ENCODE data around the gene AKAP10.

AKAP10 gene

DNA sequence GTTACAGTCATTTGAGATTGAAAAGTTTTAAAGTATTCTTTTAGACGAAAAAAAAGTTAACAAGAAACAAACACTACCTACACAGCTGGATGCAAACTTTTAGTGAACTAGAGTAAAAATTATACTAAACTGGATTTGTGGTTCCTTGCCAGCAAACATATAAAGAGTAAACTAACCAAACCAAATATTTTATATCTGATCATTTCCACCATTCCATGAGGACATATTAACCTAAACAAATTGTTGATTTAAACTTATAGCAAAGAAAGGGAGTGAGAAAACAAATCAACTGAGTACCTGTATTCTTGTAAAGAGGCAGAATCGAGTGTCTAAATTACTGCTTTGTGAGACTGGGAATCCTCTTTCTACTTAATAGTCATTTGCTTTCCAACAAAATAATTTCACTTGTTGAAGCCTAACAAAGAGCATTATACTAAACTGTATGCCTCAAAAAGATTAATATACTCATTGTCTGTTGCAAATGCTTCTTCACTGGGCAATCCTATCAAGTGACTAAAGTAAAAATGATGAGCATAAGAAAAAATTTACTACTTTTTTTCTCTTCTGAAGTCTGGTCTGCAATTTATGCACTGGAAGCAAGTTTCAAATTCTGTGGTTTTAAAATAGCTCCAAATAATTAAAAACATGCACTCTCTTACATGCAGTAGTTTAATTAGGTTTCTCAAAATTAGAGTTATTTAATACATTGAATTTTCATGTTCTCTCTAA lies 37.5 kb downstream of the AKAP10 start:
- TF ChIP-seq, protein P1, sequence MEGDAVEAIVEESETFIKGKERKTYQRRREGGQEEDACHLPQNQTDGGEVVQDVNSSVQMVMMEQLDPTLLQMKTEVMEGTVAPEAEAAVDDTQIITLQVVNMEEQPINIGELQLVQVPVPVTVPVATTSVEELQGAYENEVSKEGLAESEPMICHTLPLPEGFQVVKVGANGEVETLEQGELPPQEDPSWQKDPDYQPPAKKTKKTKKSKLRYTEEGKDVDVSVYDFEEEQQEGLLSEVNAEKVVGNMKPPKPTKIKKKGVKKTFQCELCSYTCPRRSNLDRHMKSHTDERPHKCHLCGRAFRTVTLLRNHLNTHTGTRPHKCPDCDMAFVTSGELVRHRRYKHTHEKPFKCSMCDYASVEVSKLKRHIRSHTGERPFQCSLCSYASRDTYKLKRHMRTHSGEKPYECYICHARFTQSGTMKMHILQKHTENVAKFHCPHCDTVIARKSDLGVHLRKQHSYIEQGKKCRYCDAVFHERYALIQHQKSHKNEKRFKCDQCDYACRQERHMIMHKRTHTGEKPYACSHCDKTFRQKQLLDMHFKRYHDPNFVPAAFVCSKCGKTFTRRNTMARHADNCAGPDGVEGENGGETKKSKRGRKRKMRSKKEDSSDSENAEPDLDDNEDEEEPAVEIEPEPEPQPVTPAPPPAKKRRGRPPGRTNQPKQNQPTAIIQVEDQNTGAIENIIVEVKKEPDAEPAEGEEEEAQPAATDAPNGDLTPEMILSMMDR (IDR thresholded peaks at IDR 0.05; ENCODE audit: borderline replicate concordance, insufficient read depth, low read depth, low read length), result no peak

DNA sequence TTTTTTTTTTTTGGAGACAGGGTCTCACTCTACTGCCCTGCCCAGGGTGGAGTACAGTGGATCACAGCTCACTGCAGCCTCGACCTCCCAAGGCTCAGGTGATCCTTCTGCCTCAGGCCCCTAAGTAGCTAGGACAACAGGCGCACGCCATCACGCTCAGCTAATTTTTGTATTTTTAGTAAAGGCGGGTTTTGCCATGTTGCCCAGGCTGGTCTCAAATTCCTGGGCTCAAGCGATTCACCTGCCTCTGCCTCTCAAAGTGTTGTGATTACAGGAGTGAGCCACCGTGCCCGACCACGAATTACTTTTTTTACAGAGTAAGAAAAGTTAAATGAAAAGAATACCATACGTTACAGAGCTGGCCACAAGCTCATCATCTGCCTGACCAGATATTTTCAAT lies 38.9 kb downstream of the AKAP10 start:
- TF ChIP-seq, protein P1 (IDR thresholded peaks at IDR 0.05; ENCODE audit: borderline replicate concordance, insufficient read depth, low read depth, low read length), result no peak

More for the DNA sequence above, 37.5 kb downstream of the AKAP10 start:
- no peak overlapping the region for H3K4me3 ChIP-seq (ENCODE audit: low read depth, low read length)

DNA sequence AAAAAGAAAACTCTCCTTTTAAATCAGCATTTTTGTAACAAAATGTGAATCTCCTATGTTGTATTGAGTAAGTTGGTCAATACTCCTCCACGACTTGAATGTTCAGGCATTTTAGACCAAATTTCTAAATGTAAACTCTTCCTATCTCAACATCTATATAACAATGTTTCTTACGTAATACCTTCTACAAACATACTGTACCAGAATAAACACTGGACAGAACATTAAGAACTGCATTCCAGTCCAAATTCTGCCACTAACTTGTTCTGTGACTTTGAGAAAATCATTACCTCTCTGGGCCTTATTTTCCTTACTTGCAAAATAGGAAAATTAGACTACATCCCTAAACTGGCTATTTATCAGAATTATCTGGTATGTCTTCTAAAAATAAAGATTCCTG lies 40.1 kb downstream of the AKAP10 start:
- TF ChIP-seq, protein P1 (IDR thresholded peaks at IDR 0.05; ENCODE audit: borderline replicate concordance, insufficient read depth, low read depth, low read length), result no peak
- H3K4me3 ChIP-seq (ENCODE audit: low read depth, low read length), result no peak overlapping the region

More for the DNA sequence above, 38.9 kb downstream of the AKAP10 start:
- no peak overlapping the region for H3K4me3 ChIP-seq (ENCODE audit: low read depth, low read length)

DNA sequence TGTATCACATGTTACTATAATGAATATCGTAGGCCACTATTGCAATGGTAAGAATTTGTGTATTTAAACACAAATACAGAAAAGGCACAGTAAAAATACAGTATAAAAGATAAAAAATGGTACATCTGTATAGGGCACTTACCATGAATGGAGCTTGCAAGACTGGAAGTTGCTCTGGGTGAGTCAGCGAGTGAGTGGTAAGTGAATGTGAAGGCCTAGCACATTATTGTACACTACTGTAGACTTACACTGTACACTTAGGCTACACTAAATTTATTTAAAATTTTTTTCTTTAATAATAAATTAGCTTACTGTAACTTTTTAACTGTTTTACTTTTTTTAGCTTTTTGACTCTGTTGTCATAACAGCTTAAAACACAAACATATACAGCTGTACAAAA lies 42.5 kb downstream of the AKAP10 start:
- TF ChIP-seq, protein P1 (IDR thresholded peaks at IDR 0.05; ENCODE audit: borderline replicate concordance, insufficient read depth, low read depth, low read length), result no peak
- H3K4me3 ChIP-seq (ENCODE audit: low read depth, low read length), result no peak overlapping the region

DNA sequence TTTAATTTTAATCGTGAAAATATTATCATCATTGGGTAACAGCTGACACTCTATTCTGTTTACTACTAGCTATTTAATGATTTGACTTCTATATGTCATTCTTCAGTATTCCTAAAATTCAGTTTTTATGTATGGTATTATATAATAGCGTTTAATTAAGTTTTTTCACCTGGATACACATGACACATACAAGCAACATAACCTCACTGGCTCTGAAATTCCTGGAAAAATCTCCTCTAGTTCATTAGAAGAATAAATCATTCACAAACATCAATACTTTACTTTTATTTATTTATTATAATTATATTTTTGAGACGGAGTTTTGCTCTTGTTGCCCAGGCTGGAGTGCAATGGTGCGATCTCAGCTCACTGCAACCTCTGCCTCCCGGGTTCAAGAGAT lies 44.0 kb downstream of the AKAP10 start:
- H3K4me3 ChIP-seq (ENCODE audit: low read depth, low read length), result no peak overlapping the region
- TF ChIP-seq, protein P1 (IDR thresholded peaks at IDR 0.05; ENCODE audit: borderline replicate concordance, insufficient read depth, low read depth, low read length), result no peak

DNA sequence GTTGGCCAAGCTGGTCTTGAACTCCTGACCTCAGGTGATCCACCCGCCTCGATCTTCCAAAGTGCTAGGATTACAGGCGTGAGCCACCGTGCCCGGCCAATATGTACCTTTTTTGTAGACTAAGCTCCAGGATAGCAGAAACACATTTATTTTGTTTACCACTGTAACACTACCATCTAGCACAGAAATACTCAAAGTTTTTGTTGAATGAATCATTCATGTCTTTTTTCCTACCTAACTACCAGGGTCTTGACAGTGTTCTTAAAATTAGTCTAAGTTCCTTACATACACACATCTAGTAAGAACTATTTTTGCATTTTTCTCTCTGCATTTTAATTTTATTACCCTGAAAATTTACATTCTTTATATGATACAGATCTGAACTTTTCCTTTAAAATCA lies 44.4 kb downstream of the AKAP10 start:
- H3K4me3 ChIP-seq (ENCODE audit: low read depth, low read length), result no peak overlapping the region
- TF ChIP-seq, protein P1 (IDR thresholded peaks at IDR 0.05; ENCODE audit: borderline replicate concordance, insufficient read depth, low read depth, low read length), result no peak

DNA sequence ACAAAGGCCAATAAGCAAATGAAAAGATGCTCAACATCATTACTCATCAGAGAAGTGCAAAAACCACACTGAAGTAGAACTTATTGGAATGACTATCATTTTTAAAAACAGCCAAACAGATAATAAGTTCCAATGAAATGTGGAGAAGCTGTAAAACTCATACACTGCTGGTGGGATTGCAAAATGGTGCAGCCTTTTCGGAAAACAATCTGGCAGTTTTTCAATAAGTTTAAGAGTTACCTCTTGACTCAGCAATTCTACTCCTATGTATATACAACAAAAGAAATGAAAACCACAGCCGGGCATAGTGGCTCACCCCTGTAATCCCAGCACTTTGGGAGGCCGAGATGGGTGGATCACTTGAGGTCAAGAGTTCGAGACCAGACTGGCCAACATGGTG lies 49.3 kb downstream of the AKAP10 start:
- TF ChIP-seq, protein P1 (IDR thresholded peaks at IDR 0.05; ENCODE audit: borderline replicate concordance, insufficient read depth, low read depth, low read length), result no peak

More for the DNA sequence above, 49.3 kb downstream of the AKAP10 start:
- no peak overlapping the region for H3K4me3 ChIP-seq (ENCODE audit: low read depth, low read length)
